ENCODE results near the gene EIF4B. TPM values are rescaled to one million over a fixed set of nuclear protein-coding genes. Genes with fewer than 3 reads are reported as not detected.
A peak's percentile ranks its signal among the peaks of the same experiment; 100 is the strongest.

The EIF4B gene
- total RNA-seq, 2 donors from 2014 or later, result 272 to 383 TPM

DNA sequence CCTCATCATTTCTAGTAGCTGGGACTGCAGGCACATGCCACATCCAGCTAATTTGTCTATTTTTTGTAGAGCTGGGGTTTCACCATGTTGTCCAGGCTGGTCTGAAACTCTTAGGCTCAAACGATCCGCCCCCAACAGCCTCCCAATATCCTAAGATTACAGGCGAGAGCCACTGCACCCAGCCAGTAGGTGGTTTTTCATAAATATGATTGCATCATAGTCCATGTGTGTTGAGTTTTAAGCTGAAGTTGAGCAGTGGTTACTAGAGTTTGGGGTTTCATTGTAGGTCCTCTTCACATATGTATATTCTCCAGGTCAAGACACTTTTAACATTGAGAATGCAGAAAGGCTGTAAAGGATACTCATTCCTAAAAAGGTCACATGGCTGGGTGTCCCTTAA is 30.5 kb downstream of the EIF4B start:
- H3K27me3 ChIP-seq, result no peaks in the 10 kb centered on the region
- peaks cover 0 to 12% of the 10 kb centered on the region in 2 donors for H3K4me1 ChIP-seq
- no peak overlapping the region for H3K4me3 ChIP-seq
- H3K9me3 ChIP-seq, result no peaks in the 10 kb centered on the region
- peaks cover 88% of the 10 kb centered on the region for H3K36me3 ChIP-seq
- no peak overlapping the region for H3K27ac ChIP-seq
- DNase-seq (ENCODE audit: low spot score), result no peak
- TF ChIP-seq, protein P1, sequence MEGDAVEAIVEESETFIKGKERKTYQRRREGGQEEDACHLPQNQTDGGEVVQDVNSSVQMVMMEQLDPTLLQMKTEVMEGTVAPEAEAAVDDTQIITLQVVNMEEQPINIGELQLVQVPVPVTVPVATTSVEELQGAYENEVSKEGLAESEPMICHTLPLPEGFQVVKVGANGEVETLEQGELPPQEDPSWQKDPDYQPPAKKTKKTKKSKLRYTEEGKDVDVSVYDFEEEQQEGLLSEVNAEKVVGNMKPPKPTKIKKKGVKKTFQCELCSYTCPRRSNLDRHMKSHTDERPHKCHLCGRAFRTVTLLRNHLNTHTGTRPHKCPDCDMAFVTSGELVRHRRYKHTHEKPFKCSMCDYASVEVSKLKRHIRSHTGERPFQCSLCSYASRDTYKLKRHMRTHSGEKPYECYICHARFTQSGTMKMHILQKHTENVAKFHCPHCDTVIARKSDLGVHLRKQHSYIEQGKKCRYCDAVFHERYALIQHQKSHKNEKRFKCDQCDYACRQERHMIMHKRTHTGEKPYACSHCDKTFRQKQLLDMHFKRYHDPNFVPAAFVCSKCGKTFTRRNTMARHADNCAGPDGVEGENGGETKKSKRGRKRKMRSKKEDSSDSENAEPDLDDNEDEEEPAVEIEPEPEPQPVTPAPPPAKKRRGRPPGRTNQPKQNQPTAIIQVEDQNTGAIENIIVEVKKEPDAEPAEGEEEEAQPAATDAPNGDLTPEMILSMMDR (IDR thresholded peaks at IDR 0.05), result no peak

DNA sequence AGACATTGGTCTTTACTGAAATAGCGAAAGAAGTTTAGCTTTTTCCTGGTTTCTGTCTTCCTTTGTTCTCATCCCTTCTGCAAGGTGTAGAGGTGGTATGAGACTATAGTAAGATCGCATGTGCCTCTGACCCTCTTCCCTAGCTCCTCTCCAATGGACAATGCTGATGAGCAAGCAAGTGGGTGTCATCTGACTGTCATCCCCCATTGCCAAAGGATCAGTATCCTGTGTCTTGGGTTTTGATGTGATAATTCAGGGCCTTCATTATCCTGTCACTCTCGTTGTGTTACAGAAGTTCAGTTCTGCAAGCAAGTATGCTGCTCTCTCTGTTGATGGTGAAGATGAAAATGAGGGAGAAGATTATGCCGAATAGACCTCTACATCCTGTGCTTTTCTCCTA is 33.6 kb downstream of the EIF4B start:
- Histone ChIP-seq H3K27ac (peak overlapping the region in 1 of 2 donors; percentile 59), H3K9me3 (no peaks in the 10 kb centered on the region), H3K4me3 (no peak overlapping the region), H3K36me3 (peaks cover 59% of the 10 kb centered on the region), H3K27me3 (no peaks in the 10 kb centered on the region), H3K4me1 (peaks cover 0 to 28% of the 10 kb centered on the region in 2 donors)
- TF ChIP-seq, protein P1 (IDR thresholded peaks at IDR 0.05), result no peak
- DNase-seq (ENCODE audit: low spot score), result no peak

DNA sequence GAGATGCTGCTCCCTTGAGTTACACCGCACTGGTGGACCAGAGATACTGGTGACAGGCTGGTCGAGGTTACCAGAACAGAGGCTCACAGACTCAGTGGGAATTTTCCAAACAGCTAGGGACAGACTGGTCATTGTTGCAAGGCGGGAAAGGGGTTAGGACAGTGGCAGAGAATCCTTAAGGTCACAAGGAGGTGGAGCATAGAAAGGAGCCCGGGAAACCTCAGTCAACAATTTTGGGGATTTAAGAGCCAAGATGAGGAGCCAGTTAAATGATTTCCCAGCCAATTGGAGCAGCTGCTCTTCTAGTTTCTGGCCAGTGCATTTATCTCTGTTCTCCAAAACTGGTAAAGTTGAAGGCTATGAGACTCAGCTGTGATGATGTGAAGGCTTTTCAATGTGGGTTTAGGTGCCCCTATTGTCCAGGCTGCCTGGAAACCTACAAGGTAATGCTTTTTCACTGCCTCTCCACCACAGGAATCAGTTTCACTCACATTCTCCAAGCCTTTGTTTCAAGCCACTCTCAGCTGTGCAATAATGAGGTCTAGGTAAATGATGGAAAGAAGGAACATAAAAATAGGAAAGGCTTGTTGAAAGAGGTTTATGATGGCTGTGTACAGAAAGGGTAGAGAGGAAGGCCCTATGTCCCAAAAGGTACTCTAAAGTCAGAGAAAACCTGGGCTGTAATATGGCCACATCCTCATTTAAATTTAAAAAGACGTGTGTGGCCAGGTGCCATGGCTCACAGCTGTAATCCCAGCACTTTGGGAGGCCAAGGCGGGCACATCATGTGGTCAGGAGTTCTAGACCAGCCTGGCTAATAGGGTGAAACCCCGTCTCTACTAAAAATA is 36.6 kb downstream of the EIF4B start:
- DNase-seq (ENCODE audit: low spot score), result no peak
- peak overlapping the region; percentile 8 to 12 for H3K27ac ChIP-seq
- H3K9me3 ChIP-seq, result no peaks in the 10 kb centered on the region
- peaks cover 29% of the 10 kb centered on the region for H3K36me3 ChIP-seq
- H3K4me3 ChIP-seq, result no peak overlapping the region
- no peaks in the 10 kb centered on the region for H3K27me3 ChIP-seq
- TF ChIP-seq, protein P1 (IDR thresholded peaks at IDR 0.05), result no peak
- H3K4me1 ChIP-seq, result peaks cover 3 to 48% of the 10 kb centered on the region in 2 donors

DNA sequence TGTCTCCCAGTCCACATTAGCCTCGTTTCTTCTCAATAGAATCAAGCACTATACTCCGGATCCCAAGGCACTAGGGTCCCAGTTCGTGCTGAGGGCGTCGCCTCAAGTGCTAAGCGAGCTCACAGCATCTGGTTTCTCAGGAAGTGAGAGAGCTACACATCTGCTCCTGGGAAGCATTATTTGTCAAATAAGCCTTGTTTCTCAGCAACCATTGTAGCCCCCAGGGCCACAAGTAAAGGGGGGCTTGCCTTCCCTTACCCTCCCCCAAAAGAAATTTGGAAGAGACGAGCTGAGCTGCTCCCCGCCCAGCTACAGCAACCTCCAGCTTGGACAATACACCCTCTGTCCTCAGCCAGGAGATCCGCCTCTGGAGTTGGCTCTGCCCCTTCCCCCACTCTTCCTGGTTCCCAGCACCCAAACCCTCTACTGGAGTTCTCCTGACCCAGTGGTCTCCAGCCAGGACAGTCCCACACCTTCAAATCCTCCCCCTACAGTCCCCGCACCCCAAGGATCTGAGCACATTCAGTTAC is 37.9 kb downstream of the EIF4B start:
- no peak for DNase-seq (ENCODE audit: low spot score)
- Histone ChIP-seq H3K4me3 (no peak overlapping the region), H3K4me1 (peaks cover 3 to 50% of the 10 kb centered on the region in 2 donors)

DNA sequence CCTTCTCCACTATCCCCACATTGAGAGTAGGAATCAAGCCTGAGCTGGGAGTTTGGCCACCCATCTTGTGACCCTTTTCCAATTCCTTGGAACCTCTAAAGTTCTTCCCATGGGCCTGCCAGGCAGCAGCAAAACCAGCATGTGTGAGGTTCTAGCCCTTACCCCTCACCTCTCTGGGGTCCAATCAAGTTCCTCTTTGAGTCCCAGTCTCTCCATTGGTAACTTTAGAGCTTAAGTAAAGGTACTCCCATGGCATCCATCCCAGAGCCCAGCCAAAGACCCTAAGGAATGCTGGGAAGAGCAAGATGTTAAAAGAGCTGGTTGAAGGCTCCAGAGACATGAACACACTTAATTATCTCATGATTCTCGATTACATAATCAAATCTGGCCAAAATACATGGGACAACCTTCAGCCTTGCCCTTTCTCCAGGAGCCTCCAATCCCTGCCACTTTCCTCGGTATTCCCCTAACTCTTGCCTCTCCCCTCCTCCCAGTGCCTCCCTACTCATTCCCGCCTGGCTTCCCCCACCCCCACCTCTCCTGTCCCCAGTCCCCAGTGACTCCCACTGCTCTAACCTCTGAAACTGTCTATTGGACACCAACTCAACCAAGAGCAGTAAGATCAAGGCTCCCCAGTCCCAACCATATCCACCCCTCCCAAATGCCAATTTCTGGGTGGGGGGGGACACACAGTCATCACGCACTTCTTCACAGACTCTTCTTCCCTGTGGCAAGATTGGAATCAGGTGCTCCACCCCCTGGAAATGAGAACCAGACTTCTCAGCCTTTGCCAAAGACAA is 38.8 kb downstream of the EIF4B start:
- Histone ChIP-seq H3K4me3 (peak overlapping the region; percentile 75 to 77), H3K36me3 (peaks cover 6% of the 10 kb centered on the region), H3K9me3 (no peaks in the 10 kb centered on the region), H3K27ac (peak overlapping the region; percentile 97 to 100), H3K4me1 (peaks cover 3 to 59% of the 10 kb centered on the region in 2 donors), H3K27me3 (no peaks in the 10 kb centered on the region)
- TF ChIP-seq, protein P1 (IDR thresholded peaks at IDR 0.05), result no peak
- DNase-seq (ENCODE audit: low spot score), result no peak

More for the DNA sequence above, 37.9 kb downstream of the EIF4B start:
- Histone ChIP-seq H3K9me3 (no peaks in the 10 kb centered on the region), H3K36me3 (peaks cover 16% of the 10 kb centered on the region), H3K27me3 (no peaks in the 10 kb centered on the region), H3K27ac (peak overlapping the region; percentile 97 to 100)
- TF ChIP-seq, protein P1 (IDR thresholded peaks at IDR 0.05), result no peak
